ENCODE measurements around the gene ARL6IP5.

ARL6IP5 gene

DNA sequence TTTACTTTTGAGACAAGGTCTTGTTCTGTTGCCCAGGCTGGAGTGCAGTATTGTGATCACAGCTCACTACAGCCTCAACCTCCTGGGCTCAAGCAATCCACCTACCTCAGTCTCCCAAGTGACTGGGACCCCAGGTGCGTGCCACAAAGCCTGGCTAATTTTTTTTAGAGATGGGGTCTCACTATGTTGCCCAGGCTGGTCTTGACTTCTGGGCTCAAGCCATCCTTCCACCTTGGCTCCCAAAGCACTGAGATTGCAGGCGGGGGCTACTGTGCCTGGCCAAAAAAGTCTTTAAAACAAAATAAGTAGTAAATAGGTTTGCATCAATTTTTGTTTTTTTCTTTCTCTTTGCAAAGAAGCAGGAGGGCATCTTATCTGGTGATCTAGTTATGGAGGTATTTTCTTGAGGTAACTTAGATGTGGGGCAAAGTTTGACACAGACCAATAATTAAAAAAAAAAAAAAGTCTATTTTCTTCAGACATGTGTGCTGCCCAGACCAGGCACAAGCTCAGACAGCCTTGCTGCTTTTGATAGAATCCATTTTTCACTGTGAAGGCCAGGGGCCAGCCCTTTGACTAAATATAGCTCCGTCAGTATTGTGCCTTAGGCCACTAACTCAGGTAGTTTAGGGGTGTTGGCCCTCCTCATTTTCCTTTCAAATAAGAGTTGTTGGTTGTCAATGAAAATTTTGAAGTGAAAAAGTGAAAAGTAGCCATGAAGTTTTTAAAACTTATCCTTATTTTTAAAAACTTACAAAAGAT lies 2.5 kb downstream of the ARL6IP5 start:
- DNase-seq: no peak

DNA sequence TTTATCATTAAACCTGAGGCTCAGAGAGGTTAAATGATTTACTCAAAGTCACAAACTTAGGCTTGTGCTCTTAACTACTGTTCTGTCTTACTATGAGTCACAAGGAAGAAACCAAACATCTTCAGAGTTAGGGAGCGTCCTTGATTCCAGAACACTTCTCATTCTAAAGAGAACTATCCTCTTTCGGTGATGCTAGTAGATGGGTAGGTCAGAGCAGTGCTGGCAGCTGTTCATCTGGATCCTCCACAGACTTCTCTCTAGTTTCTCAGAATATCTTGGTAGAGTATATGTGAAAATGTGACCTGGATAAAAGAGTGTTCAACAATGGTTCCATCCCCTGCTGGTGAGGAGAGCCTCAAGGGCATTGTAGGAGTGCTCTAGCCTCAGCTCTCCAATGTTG lies 3.3 kb downstream of the ARL6IP5 start:
- DNase-seq: no peak

DNA sequence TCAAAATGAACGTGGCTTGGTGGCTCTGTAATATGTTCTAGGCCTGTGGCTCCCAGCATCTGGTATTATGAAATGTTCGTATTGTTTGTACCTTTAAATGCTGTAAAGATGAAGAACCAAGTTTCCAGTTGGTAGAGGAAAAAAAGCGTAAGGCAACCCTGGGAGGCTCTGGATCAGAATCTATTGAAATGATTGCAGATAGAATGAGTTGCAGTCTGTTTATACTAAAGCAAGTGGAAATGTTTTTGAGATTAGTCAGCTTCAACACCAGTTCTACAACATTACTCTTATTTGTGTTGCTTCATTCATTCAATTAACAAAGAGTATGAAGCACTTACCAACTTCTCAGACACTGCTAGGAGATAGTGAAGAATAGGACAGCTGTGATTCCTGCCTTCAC lies 5.3 kb downstream of the ARL6IP5 start:
- no peak for DNase-seq

DNA sequence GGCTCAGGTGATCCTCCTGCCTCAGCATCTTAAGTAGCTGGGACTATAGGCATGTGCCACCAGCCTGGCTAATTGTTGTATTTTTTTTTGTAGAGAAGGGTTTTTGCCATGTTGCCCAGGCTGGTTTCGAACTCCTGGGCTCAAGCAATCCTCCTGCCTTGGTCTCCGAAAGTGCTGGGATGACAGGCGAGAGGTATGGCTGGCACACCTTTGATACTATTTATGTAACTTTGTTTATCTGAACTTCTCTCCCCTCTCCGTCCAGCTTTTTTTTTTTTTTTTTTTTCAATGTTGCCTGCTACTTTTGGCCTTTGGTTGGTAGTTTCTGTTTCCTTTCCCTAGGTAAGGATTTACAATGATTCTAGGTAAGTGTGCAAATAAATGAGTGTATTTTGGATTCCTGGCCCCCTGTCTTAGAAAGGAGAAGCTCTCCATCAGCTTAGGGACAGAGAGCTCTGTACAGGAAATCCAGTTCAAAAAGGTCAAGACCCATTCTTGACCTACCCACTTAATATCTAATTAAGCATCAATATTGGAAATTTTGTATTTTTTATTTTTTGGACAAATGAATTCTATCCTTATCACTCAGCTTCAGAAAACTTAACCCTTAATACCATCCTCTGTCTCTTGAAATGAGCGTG lies 6.8 kb downstream of the ARL6IP5 start:
- DNase-seq: no peak

DNA sequence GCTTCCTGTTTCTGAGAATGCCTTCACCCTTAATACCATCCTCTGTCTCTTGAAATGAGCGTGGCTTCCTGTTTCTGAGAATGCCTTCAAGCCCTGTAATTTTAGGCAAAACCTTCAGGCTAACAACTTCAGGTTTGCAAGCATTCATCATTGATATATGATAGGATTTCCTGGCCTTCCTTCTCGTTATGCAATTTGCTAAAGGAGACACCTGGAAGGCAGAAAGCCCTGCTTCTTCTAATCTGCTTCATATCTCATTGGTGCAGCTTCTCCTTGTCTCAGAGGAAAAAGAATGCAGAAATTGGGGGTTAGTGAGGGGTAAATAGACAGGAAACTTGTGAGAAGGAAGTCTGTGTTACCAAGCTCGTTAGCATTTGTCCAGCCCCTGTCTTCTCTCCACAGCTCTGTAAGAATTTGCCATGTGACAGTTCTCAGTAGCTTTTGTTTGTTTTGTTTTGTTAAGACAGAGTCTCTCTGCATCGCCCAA lies 7.3 kb downstream of the ARL6IP5 start:
- no peak for DNase-seq

DNA sequence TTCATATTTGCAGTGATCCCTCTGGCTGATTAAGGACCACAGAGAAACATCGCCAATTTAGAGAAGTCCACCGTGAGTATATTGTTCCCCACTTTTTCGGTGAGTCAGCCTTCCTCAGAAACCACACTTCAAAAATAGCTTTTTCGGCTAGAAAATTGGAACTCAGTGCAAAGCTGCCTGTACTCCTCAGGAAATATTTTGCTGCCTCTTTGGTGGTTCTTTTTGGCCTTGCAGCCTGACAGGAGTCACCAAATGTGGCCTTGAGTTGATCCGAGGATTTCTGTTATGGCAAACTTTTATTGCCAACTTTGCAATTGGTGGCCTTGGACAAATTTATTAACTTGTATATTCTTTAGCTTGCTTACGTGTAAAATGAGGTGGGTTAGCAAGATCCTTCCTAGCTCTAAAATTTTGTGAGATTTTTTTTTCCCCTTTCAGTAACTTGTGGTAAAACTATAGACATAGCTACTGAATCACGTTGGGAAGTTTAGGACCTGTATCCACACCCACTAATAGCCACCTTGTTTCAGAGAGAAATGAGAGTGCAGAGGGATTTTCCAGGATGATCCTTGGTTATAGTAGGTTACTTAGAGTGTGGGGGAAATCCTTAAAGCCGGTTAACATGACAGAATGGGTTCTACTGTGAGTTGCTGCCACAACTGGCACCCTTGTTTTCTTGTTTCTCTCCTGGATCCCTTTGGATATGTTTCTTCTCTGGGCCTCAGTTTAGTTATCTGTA lies 9.9 kb downstream of the ARL6IP5 start:
- DNase-seq: no peak

DNA sequence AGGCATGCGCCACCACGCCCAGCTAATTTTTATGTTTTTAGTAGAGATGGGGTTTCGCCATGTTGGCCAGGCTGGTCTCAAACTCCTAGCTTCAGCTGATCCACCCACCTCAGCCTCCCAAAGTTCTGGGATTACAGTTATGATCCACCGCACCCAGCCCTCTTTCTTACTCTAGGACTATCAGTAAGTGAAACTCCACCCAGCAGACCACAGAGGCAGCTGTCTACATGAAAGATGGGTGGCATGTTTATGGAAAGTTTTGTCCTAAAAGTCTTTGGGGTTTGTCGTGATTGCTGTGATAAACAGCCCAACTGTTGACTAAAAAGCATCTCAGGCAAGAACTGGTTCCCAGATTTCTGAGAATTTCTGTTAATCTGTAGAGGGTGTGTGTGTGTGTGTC lies 10.9 kb downstream of the ARL6IP5 start:
- no peak for DNase-seq

DNA sequence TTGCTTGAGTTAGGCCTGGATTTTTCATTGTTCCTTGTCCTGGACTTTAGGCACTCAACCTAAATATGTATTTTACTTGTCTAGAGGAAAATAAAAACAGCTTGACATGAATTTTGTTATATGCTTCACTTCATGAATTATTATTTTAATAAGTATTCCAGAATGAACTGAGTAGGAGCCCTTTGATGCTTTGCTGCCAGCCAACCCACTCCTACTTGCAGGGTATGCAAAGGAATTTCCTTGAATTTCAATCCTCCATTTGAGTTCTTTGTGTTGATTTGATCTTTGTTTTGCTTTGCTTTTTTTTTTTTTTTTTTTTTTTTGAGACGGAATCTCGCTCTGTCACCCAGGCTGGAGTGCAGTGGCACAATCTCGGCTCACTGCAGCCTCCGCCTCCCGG lies 11.6 kb downstream of the ARL6IP5 start:
- no peak for DNase-seq

DNA sequence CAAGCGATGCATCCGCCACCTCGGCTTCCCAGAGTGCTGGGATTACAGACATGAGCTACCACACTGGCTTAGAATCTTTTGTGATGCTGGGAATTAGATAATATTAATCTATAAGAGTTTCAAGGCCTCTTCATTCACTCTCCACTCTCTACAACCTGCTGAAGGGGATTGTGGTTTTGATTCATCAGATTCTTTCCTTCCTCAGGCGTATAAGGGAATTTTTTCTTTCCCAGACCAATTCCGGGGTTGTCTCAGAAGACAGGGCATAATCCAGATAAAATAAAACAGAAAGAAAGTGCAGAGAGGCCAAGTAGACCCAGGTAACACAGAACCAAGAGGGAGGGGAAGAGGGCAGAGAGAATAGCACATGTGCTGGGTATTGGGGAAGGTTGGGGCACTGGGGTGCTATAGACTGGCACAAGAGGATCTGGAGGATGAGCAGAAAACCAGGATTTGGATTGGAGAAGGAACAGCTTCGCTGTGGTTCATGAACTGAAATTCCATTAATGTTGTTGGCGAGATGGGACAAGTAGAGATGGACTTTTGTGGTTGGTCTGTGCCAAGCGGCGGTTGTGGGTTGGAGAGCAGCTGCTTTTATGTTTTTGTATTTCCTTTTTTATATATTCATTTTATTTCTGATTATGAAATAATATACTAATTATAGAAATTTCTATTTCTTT lies 12.8 kb downstream of the ARL6IP5 start:
- no peak for DNase-seq

DNA sequence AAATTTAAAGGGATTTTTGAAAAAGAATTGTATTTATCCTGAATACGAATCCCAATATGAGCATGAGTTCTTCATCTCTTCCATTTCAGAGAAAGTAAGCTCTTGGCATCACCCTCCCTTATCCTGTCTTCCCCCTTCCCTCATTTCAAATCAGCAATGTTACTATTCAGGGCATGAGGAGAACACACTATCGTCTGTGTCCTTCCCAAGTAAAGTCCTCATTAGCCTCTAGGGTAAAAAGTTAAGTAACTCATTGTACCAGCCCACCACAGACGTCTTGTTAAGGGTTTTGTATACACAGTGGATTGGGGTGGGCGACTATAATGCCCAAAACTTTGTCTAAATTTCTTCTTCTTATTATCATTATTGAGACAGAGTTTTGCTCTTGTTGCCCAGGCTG lies 14.8 kb downstream of the ARL6IP5 start:
- no peak for DNase-seq

DNA sequence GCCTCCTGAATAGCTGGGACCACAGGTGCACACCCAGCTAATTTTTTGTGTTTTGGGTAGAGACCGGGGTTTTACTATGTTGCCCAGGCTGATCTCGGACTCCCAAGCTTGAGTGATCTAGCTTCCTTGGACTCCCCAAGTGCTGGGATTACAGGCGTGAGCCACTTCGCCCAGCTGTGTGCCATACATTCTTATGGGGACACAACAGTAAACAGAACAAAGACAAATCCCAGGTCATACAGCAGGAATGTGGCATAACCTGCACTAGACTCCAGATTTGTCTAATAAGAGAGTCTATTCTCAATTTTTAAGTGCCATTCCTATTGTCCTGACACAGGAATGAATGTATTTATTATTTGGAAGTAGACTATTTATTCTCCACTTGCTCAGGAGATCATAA lies 17.6 kb downstream of the ARL6IP5 start:
- no peak for DNase-seq

DNA sequence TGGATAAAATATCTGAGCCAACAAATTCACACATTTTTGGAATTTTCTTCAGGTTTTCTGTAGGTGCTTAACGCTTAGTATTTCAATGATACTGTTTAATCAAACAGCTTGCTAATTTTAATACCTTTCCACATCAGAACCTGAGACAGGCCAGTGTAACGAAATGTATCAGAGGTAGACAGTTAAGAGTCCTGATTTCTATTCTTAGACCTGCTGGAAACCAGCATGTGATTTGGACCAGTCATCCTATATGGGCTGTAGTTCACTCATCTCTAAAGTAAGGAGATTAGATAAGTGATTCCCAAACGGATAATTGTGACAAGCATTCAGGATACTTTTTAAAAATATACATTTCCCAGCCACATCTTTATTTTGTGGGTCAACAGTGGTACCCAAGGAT lies 18.4 kb downstream of the ARL6IP5 start:
- no peak for DNase-seq

DNA sequence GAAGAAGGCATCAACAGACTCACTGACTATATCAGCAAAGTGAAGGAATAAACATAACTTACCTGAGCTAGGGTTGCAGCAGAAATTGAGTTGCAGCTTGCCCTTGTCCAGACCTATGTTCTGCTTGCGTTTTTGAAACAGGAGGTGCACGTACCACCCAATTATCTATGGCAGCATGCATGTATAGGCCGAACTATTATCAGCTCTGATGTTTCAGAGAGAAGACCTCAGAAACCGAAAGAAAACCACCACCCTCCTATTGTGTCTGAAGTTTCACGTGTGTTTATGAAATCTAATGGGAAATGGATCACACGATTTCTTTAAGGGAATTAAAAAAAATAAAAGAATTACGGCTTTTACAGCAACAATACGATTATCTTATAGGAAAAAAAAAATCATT lies 19.8 kb downstream of the ARL6IP5 start:
- no peak for DNase-seq

DNA sequence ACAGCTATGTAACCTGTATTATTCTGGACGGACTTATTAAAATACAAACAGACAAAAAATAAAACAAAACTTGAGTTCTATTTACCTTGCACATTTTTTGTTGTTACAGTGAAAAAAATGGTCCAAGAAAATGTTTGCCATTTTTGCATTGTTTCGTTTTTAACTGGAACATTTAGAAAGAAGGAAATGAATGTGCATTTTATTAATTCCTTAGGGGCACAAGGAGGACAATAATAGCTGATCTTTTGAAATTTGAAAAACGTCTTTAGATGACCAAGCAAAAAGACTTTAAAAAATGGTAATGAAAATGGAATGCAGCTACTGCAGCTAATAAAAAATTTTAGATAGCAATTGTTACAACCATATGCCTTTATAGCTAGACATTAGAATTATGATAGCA lies 20.6 kb downstream of the ARL6IP5 start:
- DNase-seq: no peak

DNA sequence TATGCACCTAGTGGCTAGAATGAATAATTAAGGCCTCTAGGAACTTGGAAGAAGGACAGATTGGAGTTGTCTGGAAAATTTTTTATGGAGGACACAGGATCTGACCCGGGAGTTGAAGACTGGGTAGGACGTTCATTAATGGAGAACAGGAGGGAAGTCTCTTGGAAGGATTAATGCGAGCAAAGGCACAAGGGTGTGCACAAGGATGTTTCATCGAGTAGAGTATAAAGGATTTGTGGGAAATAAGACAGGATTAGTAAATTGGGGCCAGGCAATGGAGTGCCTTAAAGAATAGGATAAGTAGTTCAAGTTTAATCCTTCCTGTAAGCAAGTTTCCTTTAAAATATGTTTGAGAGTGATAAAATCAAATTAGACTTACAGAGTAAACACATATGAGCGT lies 23.1 kb downstream of the ARL6IP5 start:
- no peak for DNase-seq

DNA sequence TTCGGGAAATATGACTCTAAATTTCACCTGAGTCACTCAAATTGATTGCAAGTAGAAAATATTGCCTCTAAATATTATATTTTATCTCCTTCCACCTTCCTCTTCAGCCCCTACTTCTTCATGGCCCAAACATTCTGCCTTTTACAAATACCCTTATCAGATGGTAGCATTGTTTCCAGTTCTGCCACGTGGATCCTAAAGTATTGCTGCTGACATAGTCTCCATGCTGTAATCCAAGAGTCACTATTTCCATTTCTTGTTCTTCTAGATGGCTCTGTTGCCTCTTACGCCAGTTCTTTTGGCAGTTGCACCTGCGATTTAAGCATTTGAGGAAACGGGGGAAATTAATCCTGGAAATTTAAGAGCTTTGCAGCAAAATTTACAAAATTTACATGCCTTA lies 24.1 kb downstream of the ARL6IP5 start:
- no peak for DNase-seq

DNA sequence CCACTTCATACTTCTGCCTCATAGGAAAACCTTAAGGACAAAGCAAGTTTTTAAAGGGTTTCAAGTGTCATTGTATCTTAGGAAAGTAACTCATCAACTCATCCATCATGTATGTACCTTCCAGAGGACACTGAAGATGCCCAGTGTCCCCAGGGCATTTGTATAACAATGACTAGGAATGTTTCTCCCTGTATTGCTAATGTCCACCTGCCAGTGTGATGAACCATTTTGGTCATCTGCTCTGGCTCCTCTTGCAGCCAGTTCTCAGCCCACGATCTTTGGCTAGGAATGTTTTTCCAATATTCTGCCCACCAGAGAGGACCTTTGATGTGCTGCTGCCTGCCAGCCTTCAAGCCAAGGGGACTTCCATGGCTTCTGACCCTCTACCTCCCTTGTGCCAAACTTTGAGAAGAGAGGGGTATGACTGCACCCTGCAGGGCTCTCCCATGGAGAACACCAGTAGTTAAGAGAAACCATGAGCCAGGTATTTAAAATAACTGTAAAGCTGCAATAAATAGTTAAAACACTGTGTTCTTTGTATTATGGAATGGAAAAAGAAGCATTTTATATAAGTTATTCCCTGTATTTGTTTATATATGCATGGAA lies 26.3 kb downstream of the ARL6IP5 start:
- no peak for DNase-seq

DNA sequence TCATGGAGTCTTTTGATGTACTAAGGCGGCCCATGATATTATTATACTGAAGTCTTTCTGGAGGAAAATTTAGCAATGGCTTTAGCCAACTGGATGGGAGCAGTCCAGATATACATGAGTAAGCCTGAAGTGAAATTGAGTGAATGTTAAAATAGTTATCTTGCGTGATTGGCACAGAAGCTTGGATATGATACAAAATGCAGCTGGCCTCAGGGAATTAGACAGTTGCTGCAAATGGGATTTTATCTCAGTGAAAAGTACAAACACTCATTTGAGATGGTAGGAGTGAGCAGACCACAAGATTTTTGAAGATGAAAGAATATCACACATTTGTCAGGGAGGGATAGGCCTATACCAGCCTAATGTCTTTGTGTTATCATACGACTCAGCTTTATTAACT lies 28.8 kb downstream of the ARL6IP5 start:
- DNase-seq: no peak

DNA sequence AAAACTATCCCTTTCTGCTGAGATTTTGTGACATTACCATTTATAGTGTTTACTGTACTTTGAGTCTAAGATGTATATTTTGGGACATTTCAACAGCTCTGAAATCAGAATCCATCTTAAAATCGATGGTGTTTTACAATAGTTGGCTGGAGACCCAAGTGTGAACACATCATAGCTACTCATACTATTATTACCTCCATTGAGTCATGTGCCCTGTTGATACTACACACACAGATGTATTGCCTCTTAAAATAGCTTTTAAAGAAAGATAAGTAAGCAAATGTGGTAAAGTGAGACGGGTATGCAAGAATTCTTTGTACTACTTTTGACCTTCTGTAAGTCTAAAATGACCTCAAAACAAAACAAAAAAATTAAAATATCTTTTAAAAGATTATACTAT lies 31.0 kb downstream of the ARL6IP5 start:
- no peak for DNase-seq

DNA sequence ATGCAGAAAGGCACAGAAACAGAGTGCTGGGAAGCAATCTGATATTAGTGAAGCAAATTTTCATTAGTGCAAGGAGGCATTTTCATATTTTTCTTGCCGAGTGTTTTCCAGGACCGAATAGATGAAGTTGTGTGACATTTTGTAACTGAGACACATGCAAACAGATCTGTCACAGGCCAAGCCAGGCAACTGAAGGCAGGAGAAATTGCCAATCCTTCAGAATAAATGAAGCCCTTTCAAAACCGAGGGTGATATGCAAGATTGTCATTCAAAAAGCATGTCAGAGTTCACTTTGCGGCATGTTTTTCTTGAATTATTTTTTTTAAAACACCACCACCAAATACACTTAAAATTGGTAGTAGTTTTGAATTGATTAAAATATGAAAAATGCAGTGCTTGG lies 31.4 kb downstream of the ARL6IP5 start:
- DNase-seq: no peak

DNA sequence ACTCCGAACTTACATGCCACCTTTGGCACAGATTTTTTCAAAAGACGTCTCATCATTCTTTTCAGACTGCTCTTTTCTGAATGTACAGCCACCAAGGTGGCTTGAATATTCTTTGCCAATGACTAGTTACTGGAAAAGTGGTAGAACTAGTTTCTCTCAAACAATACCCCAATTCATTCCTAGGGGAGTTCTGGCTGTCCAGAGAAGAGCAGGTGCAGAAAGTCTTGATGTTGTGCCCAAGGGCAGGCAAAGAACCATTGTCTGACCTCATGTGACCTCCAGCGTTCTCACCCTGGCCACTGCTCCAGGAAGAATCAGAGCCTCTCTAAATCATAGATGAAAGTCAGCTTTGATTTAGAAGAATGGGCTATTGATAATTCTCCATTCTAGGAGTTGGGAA lies 32.2 kb downstream of the ARL6IP5 start:
- DNase-seq: no peak

DNA sequence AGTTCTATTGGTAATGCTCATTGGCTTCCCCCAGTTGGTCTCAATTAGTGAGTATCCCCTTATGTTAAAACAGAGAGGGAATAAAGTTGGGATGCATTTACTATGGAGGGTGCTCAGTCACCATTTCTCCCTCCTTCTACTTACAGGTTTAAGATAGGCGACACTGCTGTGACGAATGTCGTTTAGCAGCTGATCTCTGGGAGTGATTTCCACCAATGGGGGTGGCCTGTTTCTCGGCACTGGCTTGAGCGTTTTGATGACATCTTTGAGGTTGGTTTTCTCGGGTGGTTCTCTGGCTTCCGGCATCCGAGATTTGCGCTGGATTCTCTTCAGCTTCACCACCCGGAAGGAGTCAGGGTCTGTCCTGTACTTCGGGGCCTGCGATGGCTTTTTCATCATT lies 33.8 kb downstream of the ARL6IP5 start:
- DNase-seq: no peak

DNA sequence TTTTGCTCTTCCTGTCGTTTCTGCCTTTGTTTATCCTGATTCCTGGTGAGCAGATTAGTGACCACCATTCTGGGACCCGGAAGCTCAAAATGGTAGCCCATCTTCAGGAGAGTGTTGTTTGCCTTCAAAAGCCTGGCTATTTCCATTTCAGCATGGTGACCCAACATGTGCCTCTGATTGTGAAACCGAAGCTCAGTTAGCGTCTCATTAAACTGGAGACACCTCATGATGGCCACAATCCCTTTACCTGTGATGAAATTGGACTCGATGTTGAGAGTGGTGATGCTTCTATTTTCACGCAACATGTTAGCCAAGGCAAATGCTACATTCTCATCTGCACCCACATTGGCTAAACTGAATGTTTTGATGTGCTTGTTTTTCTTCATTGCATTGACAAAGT lies 34.4 kb downstream of the ARL6IP5 start:
- no peak for DNase-seq
